Testis (tissue), 3 donors: Measurements from ENCODE around the gene NUTF2. TPM values are rescaled to one million over a fixed set of nuclear protein-coding genes. Genes with fewer than 3 reads are reported as not detected.

Experiments used
- DNase-seq: peaks from one replicate; pipeline ENCODE4 v3.0.0-alpha.2; 2019
- H3K27ac ChIP-seq, 2 donors: fragments of 200-600 bp; sonication (generic); one replicate each; pipeline ENCODE4 v1.5.1; 2019
- H3K27me3 ChIP-seq: fragments of 200-600 bp; sonication (generic); one replicate; pipeline ENCODE4 v1.5.1; 2019
- H3K36me3 ChIP-seq: fragments of 200-600 bp; sonication (generic); one replicate; pipeline ENCODE4 v1.5.1; 2017; ENCODE audit warnings: low read depth; ENCODE audit errors: missing control alignments
- H3K4me1 ChIP-seq: fragments of 200-600 bp; sonication (generic); one replicate; pipeline ENCODE4 v1.5.1; 2019
- H3K4me3 ChIP-seq, 2 donors: fragments of 200-600 bp; sonication (generic); one replicate each; pipeline ENCODE4 v1.5.1; 2017 to 2019
- H3K9me3 ChIP-seq: fragments of 200-600 bp; sonication (generic); one replicate; pipeline ENCODE4 v1.5.1; 2017
- POLR2A ChIP-seq: fragments of 450-650 bp; IDR thresholded peaks from one replicate; pipeline ENCODE4 v1.6.1; 2017; ENCODE audit warnings: antibody characterized with exemption, mild to moderate bottlenecking, moderate library complexity
- WGBS, 2 donors: methylation state at CpG; one replicate each; pipeline ENCODE4 v1.1.5; 2018; 5-methylcytosine and 5-hydroxymethylcytosine counted together
- intact Hi-C: fragments of 100-400 bp; cut with DNase I; formaldehyde crosslinking; loops from one replicate; pipeline ENCODE4 v1.15.1; 2023; ENCODE audit warnings: low total_unique reads
- polyA plus RNA-seq: library from polyadenylated mRNA; stranded (reverse); fragments of 350-450 nt; fragmentation: Illumina TruSeq; extraction: RNeasy Lipid Tissue Mini Kit (QIAGEN cat#74804); gene quantifications from one replicate; pipeline ENCODE4 v1.2.3, GENCODE V29; 2014; ENCODE audit warnings: low read depth, low replicate concordance; ENCODE audit not compliant: insufficient read depth
- total RNA-seq, 2 donors: library from RNA; depleted of rRNA; stranded (reverse); fragments of >200 nt; gene quantifications; one replicate each; pipeline ENCODE4 v1.2.3, GENCODE V29; 2016
- TF ChIP-seq, protein P1 (sequence below), 3 experiments: fragments of 450-650 bp in 2 of 3; fragments of 200-600 bp in 1 of 3; sonication (generic) in 1 of 3; IDR thresholded peaks; one replicate each; pipeline ENCODE4 v1.5.1; 2016 to 2019; ENCODE audit warnings: antibody characterized with exemption in 3 of 3, mild to moderate bottlenecking in 2 of 3, moderate library complexity in 1 of 3

NUTF2 gene
- total and polyA plus RNA-seq, 3 donors from 2014 or later: 121 to 297 (median 239) TPM

DNA sequence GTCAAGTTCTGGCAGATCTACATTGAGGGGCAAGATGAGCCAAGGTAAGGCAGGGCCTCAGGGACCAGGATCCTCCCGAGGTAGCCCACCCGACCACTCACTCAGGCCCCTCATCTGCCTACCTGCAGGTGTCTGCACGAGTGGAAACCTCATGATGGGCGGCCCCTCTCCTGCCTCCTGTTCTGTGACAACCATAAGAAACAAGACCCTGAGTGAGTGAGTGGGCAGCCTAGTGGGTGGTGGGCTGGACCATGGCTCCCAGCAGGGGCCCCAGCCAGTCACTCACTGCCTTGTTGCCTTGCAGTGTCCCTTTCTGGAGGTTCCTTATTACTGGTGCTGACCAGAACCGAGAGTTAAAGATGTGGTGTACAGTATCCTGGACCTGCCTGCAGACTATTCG, 31.5 kb downstream of the NUTF2 start:
- H3K4me3 ChIP-seq: no peak overlapping the region
- peaks cover 18% of the 10 kb centered on the region for H3K4me1 ChIP-seq
- H3K36me3 ChIP-seq: no peaks in the 10 kb centered on the region
- H3K27me3 ChIP-seq: no peaks in the 10 kb centered on the region
- TF ChIP-seq, protein P1, sequence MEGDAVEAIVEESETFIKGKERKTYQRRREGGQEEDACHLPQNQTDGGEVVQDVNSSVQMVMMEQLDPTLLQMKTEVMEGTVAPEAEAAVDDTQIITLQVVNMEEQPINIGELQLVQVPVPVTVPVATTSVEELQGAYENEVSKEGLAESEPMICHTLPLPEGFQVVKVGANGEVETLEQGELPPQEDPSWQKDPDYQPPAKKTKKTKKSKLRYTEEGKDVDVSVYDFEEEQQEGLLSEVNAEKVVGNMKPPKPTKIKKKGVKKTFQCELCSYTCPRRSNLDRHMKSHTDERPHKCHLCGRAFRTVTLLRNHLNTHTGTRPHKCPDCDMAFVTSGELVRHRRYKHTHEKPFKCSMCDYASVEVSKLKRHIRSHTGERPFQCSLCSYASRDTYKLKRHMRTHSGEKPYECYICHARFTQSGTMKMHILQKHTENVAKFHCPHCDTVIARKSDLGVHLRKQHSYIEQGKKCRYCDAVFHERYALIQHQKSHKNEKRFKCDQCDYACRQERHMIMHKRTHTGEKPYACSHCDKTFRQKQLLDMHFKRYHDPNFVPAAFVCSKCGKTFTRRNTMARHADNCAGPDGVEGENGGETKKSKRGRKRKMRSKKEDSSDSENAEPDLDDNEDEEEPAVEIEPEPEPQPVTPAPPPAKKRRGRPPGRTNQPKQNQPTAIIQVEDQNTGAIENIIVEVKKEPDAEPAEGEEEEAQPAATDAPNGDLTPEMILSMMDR (IDR thresholded peaks at IDR 0.05): no peak
- TF ChIP-seq POLR2A: no peak
- no peak for DNase-seq
- intact Hi-C loops: no loop called here
- no peaks in the 10 kb centered on the region for H3K9me3 ChIP-seq
- 86 to 96% methylated on average over 2 to 6 of the region's 6 CpGs for WGBS, 2 donors
- H3K27ac ChIP-seq: no peak overlapping the region

DNA sequence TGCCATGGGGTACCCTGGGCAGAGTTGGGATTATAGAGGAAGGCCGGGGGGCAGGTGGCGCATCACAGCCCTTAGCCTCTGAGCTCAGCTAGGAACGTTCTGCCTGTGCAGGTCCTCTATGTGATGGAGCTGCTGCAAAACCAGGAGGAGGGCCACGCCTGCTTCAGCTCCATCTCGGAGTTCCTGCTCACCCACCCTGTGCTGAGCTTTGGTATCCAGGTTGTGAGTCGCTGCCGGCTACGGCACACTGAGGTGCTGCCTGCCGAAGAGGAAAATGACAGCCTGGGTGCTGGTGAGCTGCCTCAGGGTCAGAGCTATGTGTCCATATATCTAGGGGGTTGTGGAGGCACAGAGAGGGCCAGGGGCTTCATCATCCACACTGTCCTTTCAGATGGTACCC, 32.1 kb downstream of the NUTF2 start:
- Histone ChIP-seq H3K27ac (no peak overlapping the region), H3K4me1 (peaks cover 15% of the 10 kb centered on the region), H3K4me3 (no peak overlapping the region), H3K9me3 (no peaks in the 10 kb centered on the region), H3K27me3 (no peaks in the 10 kb centered on the region), H3K36me3 (no peaks in the 10 kb centered on the region)
- no peak for TF ChIP-seq POLR2A
- TF ChIP-seq, protein P1 (IDR thresholded peaks at IDR 0.05): no peak
- WGBS, 2 donors: 95% methylated on average over 9 of the region's 9 CpGs; no CpG with 5 or more reads in 1 of the 2 donors
- no peak for DNase-seq
- intact Hi-C loops: no loop called here

DNA sequence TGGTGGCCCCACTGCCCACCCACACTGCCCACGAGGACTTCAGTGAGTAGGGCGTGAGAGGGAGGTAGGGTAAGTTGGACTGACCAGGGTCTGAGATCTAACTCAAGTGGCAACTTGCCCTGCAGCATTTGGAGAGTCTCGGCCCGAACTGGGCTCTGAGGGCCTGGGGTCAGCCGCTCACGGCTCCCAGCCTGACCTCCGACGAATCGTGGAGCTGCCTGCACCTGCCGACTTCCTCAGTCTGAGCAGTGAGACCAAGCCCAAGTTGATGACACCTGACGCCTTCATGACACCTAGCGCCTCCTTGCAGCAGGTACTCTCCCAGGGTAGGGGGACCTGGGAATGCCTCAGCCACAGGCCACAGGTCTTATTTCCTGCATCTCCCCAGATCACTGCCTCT, 32.7 kb downstream of the NUTF2 start:
- Histone ChIP-seq H3K27me3 (no peaks in the 10 kb centered on the region), H3K27ac (no peak overlapping the region), H3K36me3 (no peaks in the 10 kb centered on the region), H3K4me3 (no peak overlapping the region), H3K9me3 (no peaks in the 10 kb centered on the region), H3K4me1 (peaks cover 11% of the 10 kb centered on the region)
- no peak for DNase-seq
- WGBS, 2 donors: 89 to 93% methylated on average over 3 to 12 of the region's 12 CpGs
- no peak for TF ChIP-seq POLR2A
- intact Hi-C loops: no loop called here

DNA sequence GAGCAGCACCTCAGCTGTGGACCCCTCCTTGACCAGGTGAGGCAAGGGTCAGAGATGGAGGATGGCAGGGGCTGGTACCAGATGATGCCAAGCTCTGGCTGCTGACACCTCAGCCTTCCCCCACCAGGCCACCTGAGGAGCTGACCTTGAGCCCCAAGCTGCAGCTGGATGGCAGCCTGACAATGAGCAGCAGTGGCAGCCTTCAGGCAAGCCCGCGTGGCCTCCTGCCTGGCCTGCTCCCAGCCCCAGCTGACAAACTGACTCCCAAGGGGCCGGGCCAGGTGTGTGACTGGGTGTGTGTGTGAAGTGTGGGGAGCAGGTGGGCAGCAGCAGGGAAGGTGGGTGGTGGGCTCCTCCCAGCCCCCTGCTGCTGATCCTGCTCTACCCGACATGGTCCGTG, 33.2 kb downstream of the NUTF2 start:
- no peak overlapping the region for H3K4me3 ChIP-seq
- no peaks in the 10 kb centered on the region for H3K9me3 ChIP-seq
- no peak overlapping the region for H3K27ac ChIP-seq
- TF ChIP-seq, protein P1 (IDR thresholded peaks at IDR 0.05): no peak
- TF ChIP-seq POLR2A: no peak
- DNase-seq: no peak
- WGBS, 2 donors: 71 to 100% methylated on average over 3 to 5 of the region's 5 CpGs
- no peaks in the 10 kb centered on the region for H3K36me3 ChIP-seq
- no peaks in the 10 kb centered on the region for H3K27me3 ChIP-seq
- intact Hi-C loops: no loop called here
- peaks cover 12% of the 10 kb centered on the region for H3K4me1 ChIP-seq

DNA sequence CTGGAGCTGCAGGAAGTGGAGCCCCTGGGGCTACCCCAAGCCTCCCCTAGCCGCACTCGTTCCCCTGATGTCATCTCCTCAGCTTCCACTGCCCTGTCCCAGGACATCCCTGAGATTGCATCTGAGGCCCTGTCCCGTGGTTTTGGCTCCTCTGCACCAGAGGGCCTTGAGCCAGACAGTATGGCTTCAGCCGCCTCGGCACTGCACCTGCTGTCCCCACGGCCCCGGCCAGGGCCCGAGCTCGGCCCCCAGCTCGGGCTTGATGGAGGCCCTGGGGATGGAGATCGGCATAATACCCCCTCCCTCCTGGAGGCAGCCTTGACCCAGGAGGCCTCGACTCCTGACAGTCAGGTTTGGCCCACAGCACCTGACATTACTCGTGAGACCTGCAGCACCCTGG, 33.9 kb downstream of the NUTF2 start:
- no peaks in the 10 kb centered on the region for H3K9me3 ChIP-seq
- H3K4me1 ChIP-seq: peaks cover 10% of the 10 kb centered on the region
- no peaks in the 10 kb centered on the region for H3K36me3 ChIP-seq
- intact Hi-C loops: no loop called here
- DNase-seq: no peak
- no peak overlapping the region for H3K4me3 ChIP-seq
- 92 to 94% methylated on average over 13 of the region's 13 CpGs for WGBS, 2 donors
- no peaks in the 10 kb centered on the region for H3K27me3 ChIP-seq
- no peak overlapping the region for H3K27ac ChIP-seq
- no peak for TF ChIP-seq POLR2A

DNA sequence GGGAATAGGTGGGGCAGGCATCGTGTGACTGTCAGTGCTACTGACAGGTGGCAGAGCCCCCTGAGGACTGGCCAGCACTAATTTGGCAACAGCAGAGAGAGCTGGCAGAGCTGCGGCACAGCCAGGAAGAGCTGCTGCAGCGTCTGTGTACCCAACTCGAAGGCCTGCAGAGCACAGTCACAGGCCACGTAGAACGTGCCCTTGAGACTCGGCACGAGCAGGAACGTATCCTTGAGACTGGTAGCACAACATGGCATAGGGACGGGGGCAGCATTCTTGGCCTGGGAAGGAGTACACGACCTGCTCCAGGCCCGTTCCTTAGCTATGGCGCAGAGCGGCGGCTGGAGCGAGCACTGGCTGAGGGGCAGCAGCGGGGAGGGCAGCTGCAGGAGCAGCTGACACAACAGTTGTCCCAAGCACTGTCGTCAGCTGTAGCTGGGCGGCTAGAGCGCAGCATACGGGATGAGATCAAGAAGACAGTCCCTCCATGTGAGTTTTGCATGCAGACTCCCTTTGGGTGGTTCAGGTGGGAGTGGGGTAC, 35.0 kb downstream of the NUTF2 start:
- H3K36me3 ChIP-seq: no peaks in the 10 kb centered on the region

More for the DNA sequence above, 35.0 kb downstream of the NUTF2 start:
- Histone ChIP-seq H3K4me1 (peaks cover 10% of the 10 kb centered on the region), H3K9me3 (no peaks in the 10 kb centered on the region), H3K4me3 (no peak overlapping the region), H3K27me3 (no peaks in the 10 kb centered on the region), H3K27ac (peak overlapping the region in 1 of 2 donors; percentile 29)
- DNase-seq: peak; percentile 78
- 81 to 85% methylated on average over 19 to 21 of the region's 21 CpGs for WGBS, 2 donors
- TF ChIP-seq, protein P1 (IDR thresholded peaks at IDR 0.05): no peak
- intact Hi-C loops: no loop called here
